ENCODE data around the gene TSKU.
A peak's percentile ranks its signal among the peaks of the same experiment; 100 is the strongest.

TSKU gene

DNA sequence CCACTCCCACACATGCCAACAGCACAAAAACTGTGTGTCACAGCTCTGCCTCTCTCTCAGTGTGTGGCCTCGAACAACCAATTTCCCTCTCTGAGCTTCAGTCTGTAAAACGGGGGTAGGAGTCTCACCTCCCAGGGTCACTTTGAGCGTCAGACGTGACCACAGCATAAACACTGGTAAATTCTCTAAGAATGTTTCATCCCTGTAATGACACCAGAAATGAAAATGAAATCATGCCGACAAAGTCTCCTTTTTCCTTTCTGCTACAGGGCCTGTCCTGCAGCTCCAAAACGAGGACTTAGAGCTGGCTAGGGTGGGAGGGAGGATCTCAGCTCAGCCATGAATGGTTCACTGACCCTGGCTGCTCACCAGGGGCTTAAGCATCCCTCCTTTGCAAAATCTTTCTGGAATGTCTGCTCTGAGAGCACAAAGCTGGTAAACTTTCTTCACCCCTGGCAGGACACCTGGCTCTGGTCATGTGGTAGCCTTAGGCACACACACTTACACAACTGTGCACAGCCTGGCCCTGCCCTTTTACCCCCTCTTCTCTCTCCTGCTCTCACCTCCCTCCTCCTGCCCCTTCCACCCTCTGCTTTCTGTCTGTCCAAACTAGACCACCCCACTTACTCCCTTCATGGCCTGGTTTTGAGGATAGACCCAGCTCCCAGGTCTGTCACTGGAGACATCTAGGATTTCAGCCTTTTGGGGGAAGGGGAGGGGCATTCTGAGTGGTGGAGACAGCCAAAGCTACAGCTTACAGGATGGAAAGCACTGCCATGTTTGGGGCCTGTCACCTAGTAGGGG lies 12.3 kb upstream of the TSKU start:
- no peak for DNase-seq (ENCODE audit: low read depth)

DNA sequence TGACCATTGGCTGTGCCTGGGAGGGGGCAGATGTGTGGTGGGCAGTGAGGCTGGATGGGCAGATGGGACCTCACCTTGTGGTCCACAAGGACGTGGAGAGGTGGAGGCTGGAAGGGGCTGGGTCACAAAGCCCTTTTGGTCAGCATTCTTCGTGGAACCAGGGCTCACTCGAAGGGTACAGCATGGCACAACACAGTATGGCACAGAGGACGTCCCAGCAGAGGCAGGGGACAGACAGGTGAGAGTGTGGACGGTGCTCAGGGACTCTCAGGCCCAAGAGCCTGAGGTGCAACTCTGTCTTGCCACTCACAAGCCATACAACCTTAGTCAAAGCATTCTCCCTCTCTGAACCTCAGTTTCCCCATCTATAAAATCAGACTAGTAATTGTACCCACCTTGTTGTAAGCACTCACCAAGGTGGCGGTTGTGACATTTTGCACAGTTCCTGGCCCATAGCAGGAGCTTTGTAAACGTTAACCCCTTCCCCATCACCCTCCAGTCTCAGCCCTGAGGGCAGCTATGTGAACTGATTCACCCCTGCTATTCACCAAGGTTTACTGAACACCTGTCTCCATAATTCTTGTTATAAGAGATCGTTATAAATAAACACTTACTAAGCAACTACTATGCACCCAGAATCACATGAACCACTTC lies 11.6 kb upstream of the TSKU start:
- no peak for DNase-seq (ENCODE audit: low read depth)

DNA sequence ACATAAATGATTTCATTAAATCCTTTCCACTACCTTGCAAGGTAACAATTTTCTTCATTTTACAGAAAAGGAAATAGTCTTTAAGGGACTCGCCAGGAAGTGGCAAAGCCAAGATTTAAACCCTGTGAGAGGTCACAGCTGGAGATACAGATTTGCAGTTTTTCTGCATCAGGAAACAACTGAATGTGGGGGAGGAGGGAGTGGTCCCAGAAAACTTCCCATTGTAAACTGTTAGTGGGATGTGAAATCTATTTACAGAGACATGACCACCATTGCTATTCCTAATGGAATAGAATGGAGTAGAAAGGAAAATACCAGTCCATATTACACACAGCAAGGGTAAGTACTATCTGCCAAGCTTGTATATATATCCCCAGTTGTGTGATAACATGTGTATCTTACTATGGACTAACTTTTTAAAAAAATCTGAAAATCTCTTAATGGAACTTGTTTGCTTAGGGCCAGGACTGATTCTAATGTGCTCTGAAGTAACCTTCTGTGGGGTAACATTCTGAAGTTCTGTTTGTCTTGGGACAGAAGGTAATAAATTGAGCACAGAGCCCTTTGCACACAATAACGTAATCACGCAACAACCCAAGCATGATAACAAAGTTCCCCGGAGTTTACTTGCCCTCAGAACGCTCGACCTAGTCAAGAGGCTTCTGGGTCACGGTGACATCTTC lies 10.9 kb upstream of the TSKU start:
- DNase-seq (ENCODE audit: low read depth) = no peak

DNA sequence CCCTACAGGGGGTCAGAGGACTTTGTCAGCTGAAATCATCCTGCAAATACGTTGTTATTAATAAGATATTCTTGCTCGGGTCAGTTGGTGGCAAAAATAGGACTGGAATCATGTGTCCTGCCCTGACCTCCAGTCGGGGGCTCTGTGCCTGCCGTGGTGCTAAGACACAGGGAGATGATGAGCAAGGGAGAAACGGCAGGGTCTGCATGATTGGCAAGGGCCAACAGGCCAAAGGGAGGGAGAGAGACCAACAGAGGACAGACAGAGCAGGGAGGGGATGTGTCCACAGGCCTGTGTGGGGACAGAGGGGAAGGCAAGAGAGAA lies 10.4 kb upstream of the TSKU start:
- no peak for DNase-seq (ENCODE audit: low read depth)

DNA sequence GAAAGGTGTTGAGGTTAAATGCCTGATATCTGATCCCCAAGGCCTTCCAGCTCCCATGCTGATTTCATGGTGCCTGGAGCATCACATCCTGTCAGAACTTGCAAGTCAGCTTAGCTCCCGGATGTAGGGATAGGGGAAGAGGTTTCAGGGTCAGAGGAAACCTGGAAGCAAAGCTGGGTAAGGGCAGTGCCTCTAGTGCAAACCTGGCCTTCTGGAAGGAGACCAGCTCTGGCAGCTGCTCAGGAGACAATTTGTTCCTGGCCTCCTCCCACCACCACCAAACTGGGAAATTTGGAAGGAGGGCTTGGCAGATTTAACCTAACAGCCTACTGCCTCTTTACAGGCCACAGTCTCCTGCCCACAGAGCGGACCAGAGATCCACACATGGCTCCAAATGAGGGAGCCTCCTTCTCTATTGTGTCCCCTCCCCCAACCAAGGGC lies 9.2 kb upstream of the TSKU start:
- no peak for DNase-seq (ENCODE audit: low read depth)

DNA sequence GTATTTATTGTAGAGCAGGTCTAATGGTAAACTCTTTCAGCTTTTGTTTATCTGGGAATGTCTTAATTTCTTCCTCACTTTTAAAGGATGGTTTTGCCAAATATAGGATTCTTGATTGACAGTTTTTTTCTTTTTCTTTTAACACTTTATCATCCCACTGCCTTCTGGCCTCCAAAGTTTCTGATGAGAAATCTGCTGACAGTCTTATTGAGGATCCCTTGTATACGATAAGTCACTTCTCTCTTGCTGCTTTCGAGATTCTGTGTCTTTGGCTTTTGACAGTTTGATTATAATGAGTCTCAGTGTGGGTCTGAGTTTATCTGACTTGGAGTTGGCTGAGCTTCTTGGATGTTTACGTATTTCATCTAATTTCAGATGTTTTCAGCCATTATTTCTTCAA lies 6.7 kb upstream of the TSKU start:
- no peak for DNase-seq (ENCODE audit: low read depth)

DNA sequence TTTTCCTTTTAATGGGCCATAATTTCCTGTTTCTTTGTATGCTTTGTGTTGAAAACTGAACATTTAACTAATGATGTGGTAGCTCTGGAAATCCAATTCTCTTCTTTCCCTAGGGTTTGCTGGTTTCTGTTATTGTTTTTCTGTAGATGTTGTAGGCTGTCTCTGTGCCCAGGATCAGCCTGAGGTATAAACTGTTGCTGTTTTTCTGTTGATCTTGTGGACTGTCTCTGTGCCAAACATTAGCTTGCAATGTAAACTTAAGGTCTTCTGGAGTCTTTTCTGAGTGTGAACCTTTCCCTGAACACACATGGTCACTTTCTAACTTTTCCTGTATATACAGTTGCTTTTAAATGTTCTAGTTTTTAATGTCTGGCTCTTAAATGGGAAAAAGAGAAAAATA lies 5.9 kb upstream of the TSKU start:
- DNase-seq (ENCODE audit: low read depth) = no peak

DNA sequence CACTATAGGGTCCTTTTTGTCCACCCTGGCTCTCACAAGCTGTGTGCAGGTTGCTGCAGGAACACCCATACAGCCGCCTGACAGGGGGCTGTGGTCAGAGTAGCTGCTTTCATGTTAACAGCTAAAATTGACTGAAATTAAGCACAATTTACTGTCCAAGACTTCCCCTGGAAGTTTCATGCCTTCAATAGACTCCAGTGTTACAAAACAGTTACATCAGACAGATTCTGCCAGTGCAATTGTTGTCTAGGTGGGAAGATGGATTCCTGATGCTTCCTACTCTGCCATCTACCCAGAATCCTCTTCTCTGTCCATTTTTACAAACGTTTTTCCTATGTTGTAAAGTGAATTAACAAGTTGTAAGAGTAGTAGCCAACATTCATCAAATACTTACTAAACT lies 5.3 kb upstream of the TSKU start:
- no peak for DNase-seq (ENCODE audit: low read depth)

DNA sequence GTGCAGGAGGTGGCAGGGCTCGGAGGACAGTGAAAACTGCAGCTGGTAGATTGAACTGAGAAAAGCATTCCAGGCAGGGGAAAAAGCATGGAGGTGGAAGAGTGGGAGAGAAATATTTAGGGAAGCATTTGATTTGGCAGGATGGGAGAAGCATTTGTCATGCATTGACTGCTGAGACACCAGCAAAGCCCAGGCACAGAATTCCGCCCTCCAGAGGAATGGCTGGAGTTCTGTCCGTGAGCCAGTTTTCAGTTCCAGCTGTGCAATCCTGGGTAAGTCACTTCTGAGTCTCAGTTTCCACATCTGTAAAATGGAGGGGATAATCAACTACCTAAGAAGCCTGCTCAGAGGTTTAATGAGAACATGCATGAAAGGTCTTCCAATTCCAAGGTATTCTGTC lies 4.3 kb upstream of the TSKU start:
- DNase-seq (ENCODE audit: low read depth) = no peak

DNA sequence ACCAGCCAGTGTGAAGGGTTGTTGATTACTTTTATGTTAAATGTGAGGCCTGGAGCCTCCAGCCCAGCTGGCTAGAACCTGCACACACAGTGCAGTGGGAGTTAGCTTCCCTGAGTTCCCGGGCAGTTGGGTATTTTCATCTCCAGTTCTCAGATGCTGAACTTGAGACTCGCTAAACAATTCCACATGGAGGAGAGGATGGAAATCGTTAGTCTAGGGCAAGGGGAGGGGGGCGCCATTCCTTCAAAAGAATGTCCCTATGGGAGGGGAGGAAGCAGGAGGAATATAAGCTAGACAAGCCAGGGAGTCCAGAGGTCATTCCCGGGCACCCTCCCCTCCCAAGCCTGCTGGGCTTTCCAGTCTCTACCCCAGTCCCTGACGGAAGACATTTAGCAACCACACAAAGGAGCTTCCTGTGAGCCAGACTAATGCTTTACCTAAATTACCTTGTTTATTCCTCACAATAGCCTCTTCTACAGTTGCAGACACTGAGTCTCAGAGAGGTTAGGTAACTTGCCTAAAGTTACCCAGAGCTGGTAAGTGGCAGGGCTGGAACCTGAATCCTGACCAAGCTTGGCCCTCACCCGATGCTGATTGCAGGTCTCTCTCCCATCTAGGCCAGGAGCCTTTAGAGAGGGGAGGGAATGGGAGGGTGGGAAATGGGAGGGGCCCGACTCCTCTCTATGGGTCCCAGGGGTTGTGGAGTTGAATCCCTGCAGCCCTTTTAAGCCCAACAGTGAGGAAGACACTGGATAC lies 1.9 kb upstream of the TSKU start:
- DNase-seq (ENCODE audit: low read depth) = no peak

DNA sequence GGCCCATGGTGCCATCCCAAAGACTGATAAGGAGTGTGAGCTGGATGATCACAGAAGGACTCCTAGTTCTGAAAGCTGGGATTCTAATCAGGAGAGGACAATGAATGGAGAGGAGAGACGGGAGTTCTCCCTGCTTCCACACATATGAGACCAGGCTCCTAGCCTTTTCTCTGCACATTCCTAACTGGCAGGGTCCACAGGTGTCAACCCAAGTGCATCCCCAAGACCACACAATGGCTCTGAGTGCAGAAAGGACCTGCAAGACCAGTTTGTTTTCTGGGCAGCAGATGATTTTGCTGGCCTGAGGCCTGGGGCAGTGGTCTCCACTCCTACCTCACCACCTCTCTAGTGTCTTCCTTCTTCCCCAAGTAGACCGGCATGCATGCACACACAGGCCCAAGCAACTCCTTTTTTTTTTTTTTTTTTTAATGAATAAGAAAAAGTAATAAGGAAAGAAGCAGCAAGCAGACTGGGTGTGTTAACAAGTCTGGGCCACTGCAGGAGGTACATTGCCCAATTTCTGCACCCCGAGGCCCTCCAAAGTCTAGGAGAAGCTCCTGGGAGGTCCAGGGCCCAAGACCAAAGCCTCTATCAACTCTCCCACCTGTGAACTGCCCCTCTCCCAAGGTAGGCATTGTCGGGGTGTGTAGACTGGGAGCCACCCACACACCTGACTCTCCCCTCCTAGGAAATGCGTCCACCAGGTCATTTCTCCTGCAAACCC lies 1.2 kb upstream of the TSKU start:
- DNase-seq (ENCODE audit: low read depth) = no peak

DNA sequence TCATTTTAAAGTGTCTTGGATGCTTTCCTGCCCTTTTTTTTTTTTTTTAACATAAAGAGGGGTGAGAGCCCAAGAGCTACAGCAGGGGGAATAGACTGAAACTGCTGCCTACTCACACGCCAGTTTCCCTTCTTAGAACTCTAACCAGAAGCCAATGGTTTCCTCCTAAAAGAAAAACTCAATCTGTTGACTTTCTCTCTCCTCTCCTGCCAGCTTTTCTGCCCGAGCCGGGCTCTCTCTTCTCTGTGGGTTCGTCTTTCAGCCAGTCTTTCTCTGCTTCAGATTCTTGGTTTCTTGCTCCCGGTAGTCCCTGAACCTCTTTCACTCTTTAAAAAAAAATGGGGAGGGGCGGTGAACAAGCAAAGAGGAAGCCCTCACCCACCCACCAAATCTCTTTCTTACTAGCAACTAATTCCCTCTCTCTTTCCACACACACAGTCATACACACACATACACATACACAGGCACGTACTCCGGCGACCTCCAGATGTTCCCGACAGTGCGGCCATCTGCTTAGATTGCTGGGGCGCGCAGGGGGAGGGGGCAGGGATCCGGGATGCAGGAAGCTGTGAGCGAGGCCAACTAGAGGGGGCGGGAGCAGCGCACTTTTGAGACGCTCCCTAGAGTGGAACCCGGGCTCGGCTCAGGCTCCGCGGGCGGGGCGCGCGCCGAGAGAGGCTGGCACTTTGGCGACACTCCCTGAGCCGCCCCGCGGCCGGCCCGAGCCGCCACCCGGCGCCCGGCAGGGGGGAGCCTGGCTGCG lies 444 bp upstream of the TSKU start:
- DNase-seq (ENCODE audit: low read depth) = peak; percentile 95

DNA sequence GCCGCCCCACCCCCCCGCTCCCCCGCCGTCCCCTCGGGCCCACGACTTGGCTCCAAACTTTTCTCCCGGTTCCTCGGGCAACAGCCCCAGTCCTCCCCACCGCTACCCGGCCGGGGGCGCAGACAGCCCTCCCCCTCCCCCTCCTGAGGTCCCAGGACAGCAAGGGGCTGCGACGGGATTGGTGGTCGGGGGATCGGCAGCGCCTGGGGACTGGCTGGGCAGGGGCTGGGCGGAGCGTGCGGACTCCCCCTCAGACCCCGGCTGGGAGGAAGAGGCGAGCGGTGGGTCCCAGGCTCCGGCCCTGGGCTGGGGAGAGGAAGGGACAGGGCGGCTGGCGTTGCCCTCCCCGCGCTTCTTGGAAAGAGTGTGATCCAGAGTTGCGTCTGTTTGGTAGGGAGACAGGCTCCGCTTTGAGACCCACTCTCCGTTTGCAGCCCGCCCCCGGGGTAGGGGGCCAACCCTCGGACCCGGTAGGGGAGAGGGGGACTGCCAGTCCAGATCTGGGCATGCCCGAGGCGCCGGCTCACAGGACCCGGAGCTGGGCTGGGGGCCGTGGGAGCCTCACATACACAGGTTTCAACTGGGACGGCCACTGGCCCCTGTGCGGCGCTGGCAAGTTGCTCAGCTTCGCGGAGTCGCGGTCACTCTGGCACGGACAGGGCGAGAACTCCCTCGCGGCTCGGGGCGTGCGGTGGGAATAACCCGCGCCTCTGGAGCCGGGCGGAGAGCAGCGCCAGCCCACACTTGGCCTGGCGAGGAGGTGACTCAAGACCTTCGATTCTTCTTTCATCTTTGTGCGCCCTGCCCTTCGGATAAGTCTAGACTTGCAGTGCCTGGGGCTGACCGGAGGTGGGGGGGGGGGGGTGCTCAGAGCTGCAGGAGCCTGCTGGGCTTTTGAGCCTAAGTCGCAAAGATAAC lies 999 bp downstream of the TSKU start:
- peak; percentile 52 for DNase-seq (ENCODE audit: low read depth)

DNA sequence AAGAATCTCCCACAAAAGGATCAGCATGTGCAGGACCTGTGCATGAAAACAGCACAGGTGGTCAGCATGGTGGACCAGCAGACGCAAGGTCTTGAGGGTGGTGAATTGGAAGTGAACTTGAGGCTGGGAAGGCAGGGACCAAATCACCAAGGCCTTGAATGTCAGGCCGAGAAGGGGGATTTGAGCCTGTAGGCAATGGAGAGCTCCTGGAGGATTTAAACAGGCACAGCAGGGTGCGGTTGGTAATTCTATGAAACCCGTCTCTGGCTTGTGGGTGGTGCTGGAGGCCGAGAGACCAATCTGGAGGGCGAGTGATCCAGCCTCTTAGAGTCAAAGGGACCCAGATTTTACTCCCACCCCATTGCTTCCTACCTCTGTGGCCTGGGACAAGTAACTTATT lies 2.4 kb downstream of the TSKU start:
- no peak for DNase-seq (ENCODE audit: low read depth)

DNA sequence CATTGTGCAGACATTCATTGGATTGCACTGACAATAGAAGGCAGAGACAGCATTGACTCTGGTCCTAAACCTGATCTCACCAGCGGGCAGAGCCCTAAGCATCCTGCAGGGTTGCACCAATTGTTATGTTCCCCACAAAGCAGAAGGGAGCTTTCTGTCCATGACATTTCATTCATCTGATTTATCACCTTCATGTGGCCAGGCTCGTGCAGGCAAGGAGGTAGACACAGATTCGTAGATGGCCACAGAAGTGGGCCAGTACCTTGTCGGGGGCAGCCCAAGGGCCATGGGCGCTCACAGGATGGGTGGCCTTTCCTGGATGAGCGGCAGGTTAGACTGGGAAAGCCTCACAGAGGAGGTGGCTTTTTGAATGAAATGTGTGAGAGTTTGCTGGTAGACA lies 2.9 kb downstream of the TSKU start:
- DNase-seq (ENCODE audit: low read depth) = no peak

DNA sequence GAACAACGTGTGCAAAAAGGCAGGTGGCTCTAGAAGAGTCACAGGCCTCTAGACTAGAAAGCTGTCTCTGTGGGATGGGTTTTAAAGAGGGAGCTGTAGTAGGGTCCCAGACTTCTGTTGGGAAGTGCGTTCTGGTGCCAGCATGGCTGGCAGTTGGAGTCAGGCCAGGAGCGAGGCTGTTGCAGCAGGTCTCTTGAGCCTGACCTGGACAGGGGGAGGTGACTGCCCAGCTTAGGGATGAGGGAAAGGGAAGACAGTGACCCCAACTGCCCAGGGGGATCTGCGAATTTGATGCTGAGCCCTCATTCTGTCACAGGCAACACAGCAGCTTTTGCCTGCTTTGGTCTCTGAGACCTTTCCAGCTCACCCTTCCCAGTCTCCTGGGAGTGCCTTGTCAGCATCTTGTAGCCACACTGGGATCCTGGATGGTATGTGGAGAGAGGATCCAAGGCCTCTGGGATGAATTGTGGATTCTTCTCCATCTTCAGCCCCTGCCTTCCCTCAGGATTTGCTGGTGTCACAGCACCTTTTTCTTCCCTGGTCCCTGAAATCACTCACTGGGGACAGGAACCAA lies 3.4 kb downstream of the TSKU start:
- no peak for DNase-seq (ENCODE audit: low read depth)

DNA sequence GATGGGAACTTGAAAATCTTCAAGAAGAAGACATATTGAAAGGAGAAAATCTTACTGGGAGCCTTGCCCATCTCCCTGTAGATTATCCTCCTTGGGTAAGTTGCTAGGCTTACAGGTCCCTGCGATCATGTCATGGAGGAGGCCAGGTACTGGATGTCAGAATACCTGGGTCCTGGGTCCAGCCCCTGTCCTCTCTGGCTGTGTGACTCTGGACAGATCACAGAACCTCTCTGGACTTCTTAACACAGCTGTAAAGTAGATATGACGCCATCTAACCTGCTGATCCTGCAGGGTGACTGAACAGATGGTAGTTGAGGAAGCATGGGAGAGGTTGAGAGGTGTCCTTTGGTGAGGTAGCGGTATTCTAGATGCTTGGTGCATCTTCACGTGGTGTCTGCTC lies 4.1 kb downstream of the TSKU start:
- no peak for DNase-seq (ENCODE audit: low read depth)

DNA sequence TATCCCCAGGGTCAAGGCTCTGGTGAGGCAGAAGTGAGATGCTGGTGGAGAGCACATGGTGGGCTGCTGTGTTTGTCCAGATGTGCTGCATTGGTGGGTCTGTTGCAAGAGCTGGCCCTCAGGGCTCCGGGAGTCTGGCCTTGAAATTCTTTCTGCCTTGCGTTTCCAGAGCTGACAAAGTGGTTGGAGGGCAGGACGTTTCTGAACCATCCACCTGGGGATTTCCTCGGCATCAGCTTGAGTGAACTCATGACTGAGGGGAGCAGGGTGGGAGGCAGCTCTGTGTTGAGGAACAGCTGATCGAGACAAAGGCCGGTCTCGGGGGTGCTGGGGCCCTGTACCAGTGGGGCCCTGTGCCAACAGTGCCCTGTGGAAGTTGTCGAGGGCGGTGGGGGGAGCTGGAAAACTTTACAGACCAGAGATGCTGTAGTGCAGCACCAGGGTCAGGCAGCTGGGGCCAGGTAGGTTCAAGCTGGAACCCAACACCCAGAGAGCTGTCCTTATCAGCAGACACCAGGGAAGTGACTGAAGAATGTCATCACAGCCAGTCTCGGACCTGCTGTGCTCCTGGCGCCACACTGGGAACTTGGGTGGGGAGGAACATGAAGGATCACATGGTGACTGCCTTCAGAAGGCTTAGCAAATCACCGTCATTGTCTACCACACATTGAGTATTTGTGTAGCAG lies 4.9 kb downstream of the TSKU start:
- DNase-seq (ENCODE audit: low read depth) = no peak

Data from CMK (cell line).